Embryonic facial prominence (tissue), 1 donor: ENCODE results near the gene LRRC40.

Experiments
- DNase-seq: peaks from one replicate; pipeline ENCODE4 v3.0.0-alpha.2; 2016; ENCODE audit errors: extremely low spot score

LRRC40 gene

GRCh38 chr1:70115315-70115714, 90.1 kb downstream of the LRRC40 start:
- DNase-seq = no peak

DNA sequence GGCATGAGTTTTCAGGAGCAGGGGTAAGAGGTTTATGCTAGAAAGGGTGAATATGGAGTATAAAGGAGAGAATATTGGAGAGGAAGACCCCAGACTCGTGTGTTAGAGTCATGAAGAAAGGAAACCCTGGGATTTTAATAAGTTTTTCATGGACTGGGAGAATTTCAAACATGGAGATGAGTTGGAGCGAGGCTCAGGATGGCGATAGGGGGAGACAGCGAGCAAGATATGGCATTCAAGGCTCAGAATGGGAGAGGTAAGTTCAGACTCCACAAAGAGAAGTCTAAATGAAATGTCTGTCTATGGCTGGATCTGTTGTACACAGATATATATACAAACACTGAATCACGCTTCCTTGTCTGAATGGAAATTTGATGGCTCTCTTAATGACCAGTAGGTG, 92.5 kb downstream of the LRRC40 start:
- no peak for DNase-seq

GRCh38 chr1:70109241-70109640, 96.1 kb downstream of the LRRC40 start:
- no peak for DNase-seq

DNA sequence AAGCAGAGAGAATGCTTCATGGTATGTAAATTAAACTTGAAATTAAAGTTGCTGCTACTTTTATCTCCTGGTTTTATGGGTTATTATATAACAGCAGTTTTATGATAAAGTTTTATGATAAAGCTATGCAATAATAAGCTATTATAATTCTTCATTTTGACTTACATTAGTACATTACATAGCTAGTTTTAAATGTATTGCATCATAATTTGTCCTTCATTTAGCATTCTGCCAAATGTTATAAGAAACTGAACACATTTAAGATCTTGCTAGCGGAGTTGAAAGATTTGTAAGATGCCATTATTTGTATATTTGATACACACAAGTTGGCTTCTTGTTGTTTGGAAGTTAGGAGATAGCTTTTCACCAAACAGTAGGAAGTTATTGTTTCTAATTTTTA, 101.6 kb downstream of the LRRC40 start:
- no peak for DNase-seq

DNA sequence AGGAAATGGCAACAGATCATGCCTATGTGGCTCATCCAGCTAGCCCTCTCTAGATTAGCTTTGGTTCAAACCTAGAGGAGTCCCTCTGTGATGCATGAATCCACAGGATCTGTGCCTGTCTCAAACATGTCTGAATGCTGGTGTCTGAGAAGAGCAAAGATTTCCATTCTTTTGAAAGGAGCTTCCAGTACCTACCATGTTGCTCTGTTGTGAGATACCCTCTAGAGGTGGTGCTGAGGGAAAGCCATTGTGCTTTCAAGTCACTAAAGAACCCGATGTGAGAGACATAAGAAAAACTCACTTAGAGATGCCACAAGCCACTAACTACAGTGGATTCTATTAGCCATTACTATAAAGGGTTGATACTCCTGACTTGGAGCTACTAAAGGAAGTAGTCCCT, 103.6 kb downstream of the LRRC40 start:
- no peak for DNase-seq

DNA sequence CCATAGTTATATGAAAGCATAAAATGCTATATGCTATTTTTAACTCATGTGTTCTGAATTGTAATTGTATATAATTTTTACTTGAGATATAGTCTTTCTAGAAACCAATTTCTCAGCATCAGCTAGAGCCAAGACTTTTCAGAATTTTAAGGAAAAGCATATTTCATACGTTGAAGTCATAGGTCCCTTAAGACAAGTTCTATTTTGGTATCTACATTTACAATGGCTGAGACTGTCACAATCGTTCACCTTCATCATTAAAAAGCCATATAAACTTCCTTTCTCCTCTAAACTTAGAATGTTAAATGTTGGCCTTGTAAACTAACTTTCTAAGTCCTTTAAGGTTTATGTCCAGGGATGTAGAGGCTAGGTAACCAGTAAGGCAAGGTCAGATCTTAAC, 104.1 kb downstream of the LRRC40 start:
- no peak for DNase-seq
